Right ventricle myocardium inferior (tissue), 1 donor: ENCODE results near the gene MEX3D. TPM values are rescaled to one million over a fixed set of nuclear protein-coding genes. Genes with fewer than 3 reads are reported as not detected.
"Not testable (repeated sequence)": the region's sequence is repeated elsewhere in the genome, so short reads cannot be mapped to it uniquely, and the experiment has no call there.

ENCODE experiments used
- ATAC-seq: fragments of 200-7000 bp; cut with Tn5 transposase; one replicate; pipeline ENCODE4 v1.9.1; 2020; ENCODE audit warnings: mild to moderate bottlenecking, moderate library complexity
- DNase-seq: peaks from one replicate; pipeline ENCODE4 v3.0.0; 2021; ENCODE audit errors: missing footprints
- intact Hi-C: fragments of 100-400 bp; cut with DNase I; formaldehyde crosslinking; loops from one replicate; pipeline ENCODE4 v1.11.0; 2022
- total RNA-seq: library from RNA; stranded (reverse); fragmentation: NEBNext Ultra II Directional; extraction: Animal tissue kit (Norgen Biotek cat#: 25700); gene quantifications from one replicate; pipeline ENCODE4 v1.2.1, GENCODE V29; 2021
- donor health status: DM: no; HTN: yes; CAD: no; lungs with severe emphysema.

The MEX3D gene
- total RNA-seq, 1 donor from 2014 or later: 9.6 TPM

DNA sequence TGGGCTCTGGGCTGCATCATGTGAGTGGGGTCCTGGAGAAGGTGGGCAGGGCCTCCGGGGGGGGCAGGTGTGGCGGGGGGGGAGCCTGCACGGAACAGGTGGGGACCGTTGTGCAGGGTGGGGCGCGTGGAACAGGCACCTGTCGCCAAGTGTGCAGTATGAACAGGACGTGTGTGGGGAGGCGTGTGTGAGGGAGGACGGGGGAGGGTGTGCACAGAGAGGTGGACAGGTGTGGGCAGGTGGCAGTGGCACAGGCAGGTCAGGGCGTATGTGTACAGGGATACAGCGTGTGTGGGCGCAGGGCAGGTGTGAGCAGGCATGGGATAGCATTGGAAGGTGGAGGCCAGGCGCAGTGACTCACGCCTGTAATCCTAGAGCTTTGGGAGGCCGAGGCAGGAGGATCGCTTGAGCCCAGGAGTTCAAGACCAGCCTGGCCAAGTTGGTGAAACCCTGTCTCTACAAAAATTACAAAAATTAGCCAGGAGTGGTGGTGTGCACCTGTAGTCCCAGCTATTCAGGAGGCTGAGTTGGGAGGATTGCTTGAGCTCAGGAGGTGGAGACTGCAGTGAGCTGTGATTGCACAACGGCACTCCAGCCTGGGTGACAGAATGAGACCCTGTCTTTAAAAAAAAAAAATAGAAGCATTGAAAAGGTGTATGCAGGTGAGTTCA, 41.0 kb downstream of the MEX3D start:
- no peak for ATAC-seq
- DNase-seq: no peak

GRCh38 chr19:1526066-1526778, 41.9 kb downstream of the MEX3D start:
- DNase-seq: no peak
- ATAC-seq: no peak
- intact Hi-C loops: no loop called here

More for the DNA sequence above, 41.0 kb downstream of the MEX3D start:
- intact Hi-C loops: no loop called here

DNA sequence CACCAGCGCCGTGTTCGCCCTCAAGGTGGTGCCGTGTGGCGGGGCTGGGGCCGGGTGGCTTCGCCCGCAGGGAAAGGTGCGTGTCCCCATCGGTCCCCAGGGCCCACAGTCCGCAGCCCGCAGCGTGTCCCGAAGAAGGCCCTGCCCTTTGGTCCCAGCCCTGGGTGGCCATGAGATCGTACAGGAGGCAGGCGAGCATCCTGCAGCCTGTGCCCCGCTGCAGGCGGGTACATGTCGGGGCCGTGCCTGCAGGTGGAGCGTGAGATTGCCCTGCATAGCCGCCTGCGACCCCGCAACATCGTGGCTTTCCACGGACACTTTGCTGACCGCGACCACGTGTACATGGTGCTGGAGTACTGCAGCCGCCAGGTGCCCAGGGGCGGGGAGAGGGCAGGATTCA, 42.8 kb downstream of the MEX3D start:
- intact Hi-C loops: no loop called here
- DNase-seq: no peak
- ATAC-seq: no peak

DNA sequence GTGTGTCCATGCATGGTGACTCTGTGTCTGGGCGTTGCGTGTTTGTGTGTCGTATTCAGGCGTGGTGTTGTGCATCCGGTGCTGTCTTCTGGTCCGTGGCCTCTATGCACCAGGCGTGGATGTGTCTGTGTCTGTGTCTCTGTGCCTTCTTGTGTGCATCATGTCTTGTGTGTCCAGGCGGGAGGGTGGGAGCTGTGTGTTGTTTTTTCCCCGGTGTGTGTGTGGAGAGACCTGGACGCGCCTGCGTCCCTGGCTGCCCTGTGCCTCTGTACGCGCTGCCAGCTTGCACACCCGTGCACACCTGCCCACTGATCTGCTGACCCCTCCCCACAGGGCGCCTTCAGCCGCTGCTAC, 43.2 kb downstream of the MEX3D start:
- DNase-seq (no peak), ATAC-seq (no peak)
- intact Hi-C loops: no loop called here

DNA sequence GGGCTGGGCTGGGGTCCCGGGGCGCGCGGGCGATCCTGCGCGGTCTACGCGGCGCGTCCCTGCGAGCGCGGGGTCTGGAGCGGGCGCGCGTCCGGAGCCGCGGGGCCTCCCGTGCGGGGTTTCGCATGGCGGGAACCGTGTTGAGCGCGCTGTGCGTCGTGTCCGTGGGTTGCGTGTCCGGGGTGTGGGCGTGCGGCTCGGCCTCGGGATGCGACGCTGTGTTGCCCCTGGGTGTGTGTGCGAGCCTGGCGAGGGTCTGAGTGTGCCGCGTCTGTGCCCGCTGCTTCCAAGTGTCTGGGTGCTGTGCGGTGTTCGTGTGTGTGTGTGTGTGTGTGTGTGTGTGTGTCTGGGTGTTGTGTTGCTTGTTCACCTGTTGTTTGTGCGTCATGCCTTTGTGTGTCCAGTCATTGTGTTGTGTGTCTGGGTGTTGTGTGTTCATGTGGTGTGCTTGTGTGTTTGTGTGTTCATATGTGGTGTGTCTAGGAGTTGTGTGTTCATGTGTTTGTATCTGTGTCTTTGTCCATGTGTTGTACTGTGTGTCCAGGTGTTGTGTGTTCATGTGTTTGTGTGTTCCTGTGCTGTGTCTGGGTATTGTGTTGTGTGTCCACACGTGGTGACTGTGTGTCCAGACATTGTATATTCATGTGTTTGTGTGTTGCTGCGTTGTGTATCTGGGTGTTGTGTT, 43.7 kb downstream of the MEX3D start:
- ATAC-seq (no peak), DNase-seq (no peak)
- intact Hi-C loops: no loop called here

DNA sequence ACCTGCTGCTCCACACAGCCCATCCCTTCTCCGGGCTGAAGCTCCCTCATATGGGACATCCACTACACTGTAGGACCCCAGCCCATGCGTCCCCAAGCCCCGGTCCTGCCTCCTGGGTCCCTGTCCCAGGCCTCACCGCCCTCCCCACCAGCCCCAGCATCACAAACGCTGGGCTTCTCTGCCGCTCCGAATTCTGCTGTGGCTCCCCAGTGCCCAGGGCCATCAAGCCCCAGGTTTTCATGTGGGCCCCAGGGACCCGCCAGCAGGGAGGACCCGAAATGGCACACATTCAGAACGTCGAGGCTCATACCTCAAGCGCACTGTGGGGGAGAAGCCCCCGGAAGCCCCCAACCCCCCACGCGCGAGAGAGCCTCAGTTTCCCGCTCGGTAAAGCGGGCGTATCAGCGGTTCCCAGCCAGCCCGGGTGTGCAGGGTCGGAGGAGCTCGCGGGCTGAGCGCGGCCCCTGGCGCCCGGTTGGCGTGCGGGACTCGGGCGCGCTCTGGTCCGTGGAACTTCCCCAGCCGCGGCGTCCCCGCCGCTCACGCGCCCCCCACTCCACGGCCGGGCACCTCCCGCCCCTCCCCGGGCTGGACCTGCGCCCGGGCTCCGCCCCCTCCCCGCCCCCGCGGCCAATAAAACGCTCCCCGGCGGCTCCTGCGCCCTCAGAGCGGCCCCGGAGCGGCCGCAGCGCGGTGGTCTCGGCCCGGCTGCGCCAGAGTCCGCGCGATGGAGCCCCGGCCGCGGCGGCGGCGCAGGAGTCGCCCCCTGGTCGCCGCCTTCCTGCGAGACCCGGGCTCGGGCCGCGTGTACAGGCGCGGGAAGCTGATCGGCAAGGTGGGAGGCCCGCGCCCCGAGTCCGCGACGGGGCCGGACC, 44.5 kb downstream of the MEX3D start, which contains the start of gene PLK5:
PLK5 (plus strand) TSS at position 666 of the 875 bp plus-strand sequence. CDS start 2,920 bp downstream, outside the sequence.
- intact Hi-C loops: no loop called here
- ATAC-seq (no peak), DNase-seq (no peak)

DNA sequence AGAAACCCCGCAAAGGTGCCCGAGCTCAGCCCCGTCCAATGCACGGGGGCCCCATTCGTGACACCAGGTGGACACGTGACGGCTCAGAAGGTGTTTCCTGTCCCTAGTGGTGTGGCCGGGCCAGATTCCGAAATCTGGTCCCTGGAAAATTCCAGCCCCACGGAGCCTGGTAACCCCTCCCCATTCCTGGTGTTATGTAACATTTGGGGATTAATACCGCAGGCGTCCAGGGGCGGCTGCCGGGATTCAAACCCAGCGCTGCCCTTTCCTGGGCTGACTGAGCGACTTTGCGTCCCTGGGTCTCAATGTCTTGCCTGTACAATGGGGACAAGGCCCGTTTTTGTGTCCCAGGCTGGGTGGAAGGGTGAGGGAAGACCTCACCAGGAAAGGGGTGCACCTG, 45.3 kb downstream of the MEX3D start:
- no peak for ATAC-seq
- intact Hi-C loops: no loop called here
- DNase-seq: no peak

DNA sequence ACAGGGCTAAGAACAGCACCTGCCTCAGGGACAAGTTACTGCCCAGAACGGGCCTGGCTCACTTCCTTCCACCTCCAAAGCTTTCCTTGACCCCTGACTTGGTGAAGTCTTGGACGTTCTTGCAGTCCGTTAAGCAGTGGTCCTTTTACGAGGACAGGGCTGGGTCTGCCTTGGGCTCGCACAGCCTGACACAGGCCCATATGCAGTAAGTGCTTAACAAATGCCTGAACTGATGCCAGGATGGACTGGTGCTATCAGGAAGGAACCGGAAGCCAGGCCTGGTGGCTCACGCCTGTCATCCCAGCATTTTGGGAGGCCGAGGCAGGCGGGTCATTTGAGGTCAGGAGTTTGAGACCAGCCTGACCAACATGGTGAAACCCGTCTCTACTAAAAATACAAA, 46.1 kb downstream of the MEX3D start:
- intact Hi-C loops: no loop called here
- ATAC-seq (no peak), DNase-seq (no peak)

- intact Hi-C loops: no loop called here
- ATAC-seq: peak; percentile 21
- DNase-seq: no peak
Measured at GRCh38 chr19:1521636-1522035, 46.5 kb downstream of the MEX3D start.

DNA sequence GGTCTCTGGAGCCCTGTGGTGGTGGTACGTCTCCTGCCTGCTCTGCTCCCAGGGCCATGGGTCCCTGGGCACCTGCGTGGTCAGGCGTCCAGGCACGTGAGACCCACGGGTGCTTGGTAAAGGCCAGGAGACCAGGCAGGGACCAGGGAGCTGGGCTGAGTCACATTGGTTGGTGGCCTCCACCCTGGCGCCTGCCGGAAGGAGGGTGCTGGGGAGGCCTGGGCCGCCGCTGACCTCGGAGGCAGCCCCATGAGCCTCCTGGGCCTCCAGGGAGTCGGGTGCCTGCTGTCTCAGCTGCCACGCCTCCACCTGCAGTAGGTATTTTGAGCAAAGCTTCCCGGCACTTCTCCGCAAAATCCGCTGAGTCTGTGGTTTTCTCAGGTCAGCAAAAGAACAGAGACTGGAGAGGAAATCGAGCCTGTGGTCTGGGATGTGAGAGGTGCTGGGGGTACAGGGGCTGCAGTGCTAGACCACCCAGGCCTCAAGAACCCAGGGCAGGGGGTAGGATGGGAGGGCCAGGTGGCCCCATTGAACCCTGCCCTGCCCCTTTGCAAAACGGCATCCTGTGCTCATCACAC, 47.8 kb downstream of the MEX3D start:
- intact Hi-C loops: no loop called here
- ATAC-seq (no peak), DNase-seq (no peak)

DNA sequence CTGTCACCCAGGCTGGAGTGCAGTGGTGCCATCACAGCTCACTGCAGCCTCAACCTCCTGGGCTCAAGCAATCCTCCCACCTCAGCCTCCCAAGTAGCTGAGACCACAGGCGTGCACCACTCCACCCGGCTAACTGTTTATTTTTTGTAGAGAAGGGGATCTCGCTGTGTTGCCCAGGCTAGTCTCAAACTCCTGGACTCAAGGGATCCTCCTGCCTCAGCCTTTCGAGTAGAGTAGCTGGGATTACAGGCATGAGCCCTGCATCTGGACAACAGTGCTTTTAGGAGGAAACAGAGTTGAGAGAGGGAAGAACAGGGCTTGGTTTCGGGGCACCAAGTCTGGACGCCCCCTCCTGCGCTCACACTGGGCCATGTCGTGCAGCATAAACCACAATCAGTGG, 48.3 kb downstream of the MEX3D start:
- ATAC-seq, intact Hi-C loops, DNase-seq: not testable (repeated sequence)

DNA sequence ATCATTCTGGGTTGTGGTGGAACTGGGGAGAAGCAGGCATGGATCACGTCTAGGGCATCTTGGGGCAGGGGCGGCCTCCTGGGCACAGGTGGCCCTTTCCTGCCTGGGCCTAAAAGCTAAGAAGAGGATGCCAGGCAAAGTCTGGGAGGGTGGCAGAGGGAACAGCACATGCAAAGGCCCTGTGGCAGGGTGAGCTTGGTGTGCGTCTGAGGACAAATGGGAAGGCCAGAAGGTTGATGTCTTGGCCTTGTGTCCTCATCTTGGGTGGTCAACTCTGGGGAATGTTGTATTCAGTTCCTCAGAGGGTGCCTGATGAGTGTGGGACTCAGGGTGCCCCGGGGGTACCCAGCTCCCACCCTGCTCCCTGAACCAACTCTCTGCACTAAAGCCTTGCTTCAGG, 49.7 kb downstream of the MEX3D start:
- intact Hi-C loops: no loop called here
- DNase-seq (no peak), ATAC-seq (no peak)

- intact Hi-C loops: no loop called here
- no peak for DNase-seq
- ATAC-seq: no peak
Measured at GRCh38 chr19:1516395-1516753, 51.8 kb downstream of the MEX3D start.

DNA sequence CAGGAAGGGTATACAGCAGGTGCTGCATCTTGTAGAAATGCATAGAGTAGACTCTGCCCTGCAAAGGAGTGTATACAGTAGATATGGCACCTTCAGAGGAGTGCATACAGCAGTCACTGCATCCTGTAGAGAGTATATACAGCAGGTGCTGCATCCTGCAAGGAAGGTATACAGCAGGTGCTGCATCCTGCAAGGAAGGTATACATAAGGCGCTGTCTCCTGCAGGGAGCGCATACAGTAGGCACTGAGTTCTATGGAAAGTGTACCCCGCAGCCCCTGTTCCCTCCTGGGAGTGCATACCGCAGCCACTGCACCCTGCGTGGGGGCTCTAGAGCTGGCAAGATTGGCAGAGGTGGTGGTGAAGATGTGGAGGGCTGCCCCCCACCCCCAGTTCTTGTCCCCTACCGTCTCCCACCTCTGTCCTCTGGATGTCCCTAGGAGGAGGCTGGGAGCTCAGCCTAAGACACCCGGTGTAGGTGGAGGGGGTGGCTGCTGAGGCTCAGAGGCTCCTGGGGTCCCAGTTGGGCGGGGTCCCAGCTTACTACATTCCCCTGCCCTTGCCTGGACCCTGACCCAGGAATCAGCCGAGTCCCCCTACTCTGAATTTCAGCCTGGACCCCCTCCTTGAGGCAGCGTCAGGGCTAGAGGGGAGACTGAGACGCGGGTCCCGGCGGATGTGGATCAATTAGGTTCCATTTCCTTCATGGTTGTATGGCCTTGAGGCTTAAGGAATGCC, 53.0 kb downstream of the MEX3D start:
- intact Hi-C loops: loop anchor here (5.0 kb wide), 1 partner anchor 68 kb away; no protein-coding TSS in a partner anchor
- ATAC-seq: no peak

DNA sequence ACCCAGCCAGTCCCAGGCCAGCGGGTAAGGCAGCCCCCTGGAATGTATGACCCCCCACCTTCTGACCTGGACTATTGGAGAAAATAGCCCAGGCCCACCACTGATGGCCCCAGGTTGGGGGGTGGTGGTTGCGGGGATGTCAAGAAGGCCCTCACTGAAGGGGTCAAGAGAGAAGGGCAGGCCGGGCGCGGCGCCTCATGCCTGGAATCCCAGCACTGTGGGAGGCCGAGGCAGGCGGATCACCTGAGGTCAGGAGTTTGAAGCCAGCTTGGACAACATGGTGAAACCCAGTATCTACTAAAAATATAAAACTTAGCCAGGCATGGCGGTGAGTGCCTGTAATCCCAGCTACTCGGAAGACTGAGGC, 53.8 kb downstream of the MEX3D start:
- intact Hi-C loops: loop anchor here (5.0 kb wide), 1 partner anchor 67 kb away; no protein-coding TSS in a partner anchor
- DNase-seq: no peak
- ATAC-seq: no peak

More for the DNA sequence above, 53.0 kb downstream of the MEX3D start:
- DNase-seq: no peak

GRCh38 chr19:1513499-1514294, 54.4 kb downstream of the MEX3D start:
- peak; percentile 49 for ATAC-seq
- no peak for DNase-seq
- intact Hi-C loops: loop anchor here (5.0 kb wide), 1 partner anchor 66 kb away; no protein-coding TSS in a partner anchor
